Measurements from ENCODE around the gene STON2. TPM values are rescaled to one million over a fixed set of nuclear protein-coding genes. Genes with fewer than 3 reads are reported as not detected.

Gene STON2
- total and polyA plus RNA-seq, 2 of the 8 experiments (the other 6 are each of a cell fraction or from before 2014, with no cell fraction given), result 8.9 to 50.0 TPM

DNA sequence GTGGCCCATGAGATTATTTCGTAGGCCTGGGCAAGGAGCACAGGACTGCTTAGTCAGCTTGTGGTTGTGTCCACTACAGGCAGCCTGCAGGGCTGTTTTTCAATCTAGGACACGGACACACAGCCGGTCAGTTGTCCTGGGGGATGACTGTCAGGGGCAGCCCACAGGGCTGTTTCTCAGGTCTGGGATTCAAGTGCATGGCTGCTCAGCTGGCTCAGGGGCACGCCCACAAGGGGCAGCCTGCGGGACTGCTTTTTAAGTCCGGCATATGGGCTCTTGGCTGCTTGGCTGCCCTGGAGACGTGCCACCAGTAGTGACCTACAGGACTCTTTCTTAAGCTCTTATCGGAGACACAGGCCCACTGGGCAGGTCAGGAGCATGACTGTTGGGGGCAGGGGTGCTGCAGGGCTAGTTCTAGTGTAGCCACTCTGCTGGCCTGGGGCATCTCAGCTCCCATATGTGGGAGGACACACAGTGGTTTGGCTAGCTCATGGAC, 152.8 kb downstream of the STON2 start:
- Histone ChIP-seq H4K91ac (replicated peaks; ENCODE audit: insufficient read length, low read length) (no peak overlapping the region), H2BK12ac (ENCODE audit: low read depth, low read length) (no peak overlapping the region), H4K8ac (ENCODE audit: extremely low read depth, insufficient read depth, low read length) (peak overlapping the region; percentile 68; the same call in 1 of the 2 replicates), H3K79me1 (ENCODE audit: low read depth, low read length) (no peaks in the 10 kb centered on the region), H4K20me1 (replicated peaks in 1 of 2; ENCODE audit: control insufficient read depth in 1 of 2, insufficient read depth in 2 of 2, low read length in 2 of 2) (no peaks in the 10 kb centered on the region), H3K4me1 (replicated peaks in 1 of 4; ENCODE audit: control insufficient read depth in 3 of 4, insufficient read depth in 4 of 4, low read length in 3 of 4) (no peaks in the 10 kb centered on the region), H2BK20ac (ENCODE audit: low read length) (no peak overlapping the region), H3K36me3 (ENCODE audit: control insufficient read depth in 2 of 4, insufficient read depth in 4 of 4, low read length in 3 of 4) (no peaks in the 10 kb centered on the region), H3K4ac (replicated peaks; ENCODE audit: insufficient read length, low read depth, low read length) (no peak overlapping the region), H3K79me2 (ENCODE audit: control insufficient read depth in 1 of 2, insufficient read depth in 2 of 2, low read length in 2 of 2) (no peaks in the 10 kb centered on the region), H2BK5ac (ENCODE audit: low read depth, low read length) (no peak overlapping the region), H2AFZ (ENCODE audit: low read length) (no peak overlapping the region), H2AK5ac (ENCODE audit: low read depth, low read length) (no peak overlapping the region), H3K23ac (ENCODE audit: insufficient read length) (no peak overlapping the region), H3K56ac (replicated peaks; ENCODE audit: insufficient read length, low read depth, low read length) (no peak overlapping the region), H3K18ac (ENCODE audit: extremely low read depth, low read length) (no peak overlapping the region), H3K4me3 (ENCODE audit: extremely low read depth in 1 of 4, insufficient read depth in 2 of 4, low read depth in 3 of 4, low read length in 4 of 4) (no peak overlapping the region), H3K27ac (ENCODE audit: low read depth, low read length) (no peak overlapping the region), H4K5ac (ENCODE audit: insufficient read length, low read depth, low read length) (no peak overlapping the region), H2BK15ac (ENCODE audit: low read length) (no peak overlapping the region), H3K9ac (replicated peaks in 1 of 4; ENCODE audit: extremely low read depth in 1 of 4, low read depth in 3 of 4, low read length in 3 of 4) (no peak overlapping the region), H2BK120ac (replicated peaks; ENCODE audit: low read depth, low read length) (no peak overlapping the region), H3K14ac (ENCODE audit: insufficient read length) (no peak overlapping the region), H3K4me2 (ENCODE audit: insufficient read depth in 1 of 2, low read depth in 2 of 2, low read length in 2 of 2) (no peak overlapping the region), H3K27me3 (replicated peaks in 1 of 4; ENCODE audit: control insufficient read depth in 3 of 4, extremely low read depth in 1 of 4, insufficient read depth in 3 of 4, low read length in 3 of 4) (no peaks in the 10 kb centered on the region), H3K23me2 (ENCODE audit: low read depth, low read length) (no peaks in the 10 kb centered on the region), H3K9me3 (ENCODE audit: insufficient read depth in 2 of 2, low read depth in 1 of 2, low read length in 1 of 2) (peaks cover 4 to 5% of the 10 kb centered on the region in 2 experiments; a peak in 1 of 4 replicates)
- FAIRE-seq, result no peak
- 87% methylated on average over 8 of the region's 8 CpGs; no CpG with 5 or more reads in 1 of the 2 experiments for WGBS, 2 experiments (ENCODE audit: extremely low coverage in 1 of 2, insufficient coverage in 1 of 2, insufficient read length in 1 of 2, insufficient replicate concordance in 2 of 2, low coverage in 1 of 2, low lambda C conversion rate in 2 of 2, missing lambda C conversion rate in 1 of 2)
- no peak for DNase-seq (ENCODE audit: low read depth in 1 of 2, low spot score in 2 of 2)
- CTCF ChIA-PET (ENCODE audit: partially characterized antibody), result interaction anchor here (0.6 to 3.0 kb wide), 5 partner anchors 22 to 217 kb away, joined by 3 to 23 read pairs (median 3); no protein-coding TSS in a partner anchor
- POLR2A ChIA-PET (ENCODE audit: partially characterized antibody), result interaction anchor here (0.9 to 1.4 kb wide), 2 partner anchors 13 to 26 kb away, joined by 4 to 5 read pairs; partner anchors contain the start of gene GTF2A1
- TF ChIP-seq RXRA (IDR thresholded peaks at IDR 0.05; ENCODE audit: insufficient read depth, low read depth, low read length), result no peak
- no peak for TF ChIP-seq CBX8 (IDR thresholded peaks at IDR 0.05; ENCODE audit: borderline replicate concordance, low read depth, low read length)
- TF ChIP-seq, protein P1, sequence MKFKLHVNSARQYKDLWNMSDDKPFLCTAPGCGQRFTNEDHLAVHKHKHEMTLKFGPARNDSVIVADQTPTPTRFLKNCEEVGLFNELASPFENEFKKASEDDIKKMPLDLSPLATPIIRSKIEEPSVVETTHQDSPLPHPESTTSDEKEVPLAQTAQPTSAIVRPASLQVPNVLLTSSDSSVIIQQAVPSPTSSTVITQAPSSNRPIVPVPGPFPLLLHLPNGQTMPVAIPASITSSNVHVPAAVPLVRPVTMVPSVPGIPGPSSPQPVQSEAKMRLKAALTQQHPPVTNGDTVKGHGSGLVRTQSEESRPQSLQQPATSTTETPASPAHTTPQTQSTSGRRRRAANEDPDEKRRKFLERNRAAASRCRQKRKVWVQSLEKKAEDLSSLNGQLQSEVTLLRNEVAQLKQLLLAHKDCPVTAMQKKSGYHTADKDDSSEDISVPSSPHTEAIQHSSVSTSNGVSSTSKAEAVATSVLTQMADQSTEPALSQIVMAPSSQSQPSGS (IDR thresholded peaks at IDR 0.05; ENCODE audit: low read length), result no peak
- TF ChIP-seq SP1 (IDR thresholded peaks at IDR 0.05; ENCODE audit: low read depth, low read length), result no peak
- no peak for TF ChIP-seq ASH2L (IDR thresholded peaks at IDR 0.05; ENCODE audit: low read length)
- TF ChIP-seq POU5F1 (IDR thresholded peaks at IDR 0.05; ENCODE audit: low read depth, low read length), result no peak
- no peak for TF ChIP-seq GABPA (IDR thresholded peaks at IDR 0.05; ENCODE audit: borderline replicate concordance, insufficient read depth, low read length)
- no peak for TF ChIP-seq RNF2 (IDR thresholded peaks at IDR 0.05; ENCODE audit: borderline replicate concordance, low read depth, low read length, missing control alignments, poor library complexity, severe bottlenecking)
- TF ChIP-seq CHD1 (IDR thresholded peaks at IDR 0.05; ENCODE audit: low read depth, low read length), result no peak
- TF ChIP-seq CEBPB (IDR thresholded peaks at IDR 0.05; ENCODE audit: low read depth, low read length), result no peak
- TF ChIP-seq RAD21 (IDR thresholded peaks at IDR 0.05 in 1 of 2, conservative IDR thresholded peaks at IDR 0.05 in 1 of 2; ENCODE audit: low read depth in 2 of 2, low read length in 2 of 2), result no peak
- TF ChIP-seq GTF2F1 (IDR thresholded peaks at IDR 0.05; ENCODE audit: borderline replicate concordance, low read depth, low read length), result no peak

Measured in H1 (cell line).